ENCODE measurements around the gene FMO5. TPM values are rescaled to one million over a fixed set of nuclear protein-coding genes. Genes with fewer than 3 reads are reported as not detected.
"Not testable (repeated sequence)": the region's sequence is repeated elsewhere in the genome, so short reads cannot be mapped to it uniquely, and the experiment has no call there.

Gene FMO5
- total RNA-seq (2014; rRNA removed), result 0.38 and 2.1 TPM in 2 replicates
- polyA plus RNA-seq (2012), result 0.77 TPM

GRCh38 chr1:147225193-147225730 lies at the start of gene FMO5:
FMO5 (minus strand) TSS chr1:147225339; CDS start chr1:147225029, 310 bp downstream.
- DNase-seq (ENCODE audit: low read depth), result peak; percentile 81

GRCh38 chr1:147273409-147274336 lies 48.5 kb upstream of the FMO5 start:
- peak; percentile 81 for DNase-seq (ENCODE audit: low read depth)

GRCh38 chr1:147272042-147272441 lies 46.9 kb upstream of the FMO5 start:
- DNase-seq (ENCODE audit: low read depth), result no peak

- no peak for DNase-seq (ENCODE audit: low read depth)
These were observed 45.6 kb upstream of the FMO5 start for GRCh38 chr1:147270721-147271120.

GRCh38 chr1:147267711-147268110 lies 42.6 kb upstream of the FMO5 start:
- no peak for DNase-seq (ENCODE audit: low read depth)

GRCh38 chr1:147266381-147266780 lies 41.2 kb upstream of the FMO5 start:
- DNase-seq (ENCODE audit: low read depth), result no peak

GRCh38 chr1:147264158-147264768 lies 39.1 kb upstream of the FMO5 start:
- DNase-seq (ENCODE audit: low read depth), result peak; percentile 56

- no peak for DNase-seq (ENCODE audit: low read depth)
These were observed 35.8 kb upstream of the FMO5 start for GRCh38 chr1:147260956-147261355.

GRCh38 chr1:147252540-147252939 lies 27.4 kb upstream of the FMO5 start:
- DNase-seq (ENCODE audit: low read depth), result no peak

- no peak for DNase-seq (ENCODE audit: low read depth)
These were observed 22.6 kb upstream of the FMO5 start for GRCh38 chr1:147247656-147248238.

- DNase-seq (ENCODE audit: low read depth), result no peak
These were observed 21.9 kb upstream of the FMO5 start for GRCh38 chr1:147246910-147247655.

- DNase-seq (ENCODE audit: low read depth), result no peak
These were observed 21.0 kb upstream of the FMO5 start for GRCh38 chr1:147246044-147246690.

GRCh38 chr1:147245586-147246021 lies 20.5 kb upstream of the FMO5 start:
- DNase-seq (ENCODE audit: low read depth), result no peak

- no peak for DNase-seq (ENCODE audit: low read depth)
These were observed 20.0 kb upstream of the FMO5 start for GRCh38 chr1:147245129-147245528.

- DNase-seq (ENCODE audit: low read depth), result no peak
These were observed 18.7 kb upstream of the FMO5 start for GRCh38 chr1:147243841-147244240.

GRCh38 chr1:147243228-147243685 lies 18.1 kb upstream of the FMO5 start:
- no peak for DNase-seq (ENCODE audit: low read depth)

- DNase-seq (ENCODE audit: low read depth), result peak; percentile 93
These were observed 17.5 kb upstream of the FMO5 start, which contains the start of gene CHD1L for GRCh38 chr1:147242449-147243227. CHD1L (plus strand) TSS chr1:147242684; CDS start chr1:147242704, 20 bp downstream.

- DNase-seq (ENCODE audit: low read depth), result no peak
These were observed 16.9 kb upstream of the FMO5 start for GRCh38 chr1:147241934-147242448.

- DNase-seq (ENCODE audit: low read depth), result not testable (repeated sequence)
These were observed 15.1 kb upstream of the FMO5 start for GRCh38 chr1:147240131-147240721.

Measured in LHCN-M2 (cell line).